HG03159 (cell line): ENCODE results near the gene ENOX1.
"Not testable (repeated sequence)": the region's sequence is repeated elsewhere in the genome, so short reads cannot be mapped to it uniquely, and the experiment has no call there.

Source experiments
- ATAC-seq: cut with Tn5 transposase; IDR thresholded peaks from one replicate; pipeline ENCODE4 v1.9.1; 2021; ENCODE audit warnings: mild to moderate bottlenecking, moderate library complexity; ENCODE audit not compliant: unreplicated experiment

ENOX1 gene

DNA sequence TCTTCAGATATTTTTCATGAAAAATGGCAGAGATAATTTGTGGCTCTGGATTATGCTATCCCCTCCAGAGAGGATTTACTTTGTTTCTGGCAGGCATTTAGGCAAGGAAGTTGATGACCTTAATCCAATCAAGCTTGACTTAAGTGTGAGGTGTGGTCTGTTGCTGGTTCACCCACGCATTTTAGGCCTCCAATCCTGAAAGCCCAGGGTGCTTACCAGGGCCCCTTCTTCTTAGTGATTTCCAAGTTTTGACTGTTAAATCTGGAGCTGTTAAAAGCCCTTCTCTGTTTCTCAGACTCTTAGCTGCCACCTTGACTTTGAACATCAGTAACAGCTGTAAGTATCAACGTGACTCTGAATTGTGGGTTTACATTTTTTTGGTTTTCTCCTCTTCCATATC lies 601.5 kb downstream of the ENOX1 start:
- ATAC-seq: no peak

DNA sequence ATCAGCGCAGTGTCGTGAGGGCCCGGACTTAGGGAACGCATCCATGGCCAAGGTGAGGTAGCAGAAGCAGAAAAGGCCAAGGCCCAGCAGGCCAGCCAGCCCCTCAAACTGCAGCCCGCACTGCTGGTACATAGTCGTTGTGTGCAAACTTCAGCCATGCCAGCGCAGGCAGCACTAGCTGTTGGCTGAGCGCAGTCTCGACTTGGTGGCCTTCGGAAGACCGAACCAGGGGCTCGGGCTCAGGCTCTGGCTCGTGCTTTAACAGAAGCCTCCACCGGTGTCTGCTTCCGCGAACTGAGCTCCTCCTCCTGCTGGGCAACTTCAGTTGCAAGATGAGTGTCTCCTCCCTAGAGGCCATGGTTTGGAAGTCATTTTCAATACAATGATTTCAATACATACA lies 605.9 kb downstream of the ENOX1 start:
- ATAC-seq: no peak

DNA sequence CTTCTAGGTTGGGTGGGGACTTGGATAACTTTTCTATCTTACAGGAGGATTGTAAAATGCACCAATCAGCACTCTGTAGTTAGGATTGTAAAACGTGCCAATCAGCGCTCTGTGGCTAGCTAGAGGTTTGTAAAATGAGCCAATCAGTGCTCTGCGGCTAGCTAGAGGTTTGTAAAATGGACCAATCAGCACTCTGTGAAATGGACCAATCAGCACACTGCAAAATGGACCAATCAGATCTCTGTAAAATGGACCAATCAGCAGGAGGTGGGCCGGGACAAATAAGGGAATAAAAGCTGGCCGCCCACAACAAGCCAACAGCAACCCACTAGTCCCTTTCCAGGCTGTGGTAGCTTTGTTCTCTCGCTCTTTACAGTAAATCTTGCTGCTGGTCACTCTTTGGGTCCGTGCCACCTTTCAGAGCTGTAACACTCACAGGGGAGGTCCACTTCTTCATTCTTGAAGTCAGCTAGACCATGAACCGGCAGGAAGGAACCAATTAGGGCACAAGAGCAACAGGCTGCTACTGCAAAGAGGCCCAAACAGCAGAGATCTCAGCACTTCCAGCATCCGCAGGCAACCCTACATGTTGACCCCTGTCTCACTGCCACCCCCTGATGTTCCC lies 606.6 kb downstream of the ENOX1 start:
- ATAC-seq: no peak

DNA sequence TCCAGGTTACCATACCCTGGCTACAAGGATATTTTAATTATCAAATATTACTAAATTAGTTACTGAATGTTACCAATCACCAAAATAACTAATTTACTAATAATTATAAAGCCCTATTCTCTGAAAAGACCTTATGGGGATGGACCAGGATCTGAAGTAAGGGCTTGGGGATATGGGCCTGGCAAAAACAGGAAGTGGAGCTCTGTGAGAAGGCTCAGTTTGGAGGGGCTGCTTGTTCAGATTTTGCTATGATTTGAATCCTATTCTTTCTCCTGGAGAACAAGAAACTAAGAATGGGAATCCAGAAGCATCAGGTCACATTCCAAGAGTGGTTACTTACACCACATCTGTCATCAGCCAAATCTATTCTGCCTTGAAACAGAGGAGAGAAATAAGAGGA lies 615.3 kb downstream of the ENOX1 start:
- no peak for ATAC-seq

DNA sequence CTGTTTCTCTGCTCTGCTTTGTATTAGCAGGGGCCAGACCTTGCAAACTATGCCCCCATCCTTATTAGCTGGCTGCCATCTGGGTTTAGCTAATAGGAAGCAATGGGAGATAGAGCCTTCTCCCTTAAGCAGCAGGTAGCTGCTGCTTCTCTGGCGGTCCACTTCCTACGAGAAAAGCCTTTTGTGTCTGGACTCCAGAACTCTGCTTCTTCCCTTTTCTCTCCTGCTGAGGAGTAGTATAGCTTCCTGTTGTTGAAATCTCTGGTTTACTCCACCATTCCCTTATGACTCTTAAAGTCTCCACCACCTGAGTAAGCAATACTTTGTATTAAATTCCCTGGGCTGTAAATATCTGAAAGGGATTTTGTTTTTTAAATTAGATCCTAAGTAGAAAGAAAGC lies 616.3 kb downstream of the ENOX1 start:
- no peak for ATAC-seq

DNA sequence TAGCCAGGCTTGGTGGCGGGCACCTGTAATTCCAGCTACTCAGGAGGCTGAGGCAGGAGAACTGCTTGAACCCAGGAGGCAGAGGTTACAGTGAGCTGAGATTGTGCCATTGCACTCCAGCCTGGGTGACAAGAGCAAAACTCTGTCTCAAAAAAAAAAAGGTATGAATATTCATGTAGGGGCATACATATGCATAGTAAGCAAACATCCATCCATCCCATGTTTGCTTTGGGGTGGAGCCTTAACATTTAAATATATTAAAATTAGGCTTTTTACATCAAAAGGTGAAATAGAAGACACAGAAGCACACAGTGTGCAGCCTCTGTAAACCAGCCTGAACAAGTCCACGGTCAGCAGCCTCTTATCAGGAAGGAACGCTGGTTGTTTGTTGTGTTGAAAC lies 618.3 kb downstream of the ENOX1 start:
- ATAC-seq: not testable (repeated sequence)

DNA sequence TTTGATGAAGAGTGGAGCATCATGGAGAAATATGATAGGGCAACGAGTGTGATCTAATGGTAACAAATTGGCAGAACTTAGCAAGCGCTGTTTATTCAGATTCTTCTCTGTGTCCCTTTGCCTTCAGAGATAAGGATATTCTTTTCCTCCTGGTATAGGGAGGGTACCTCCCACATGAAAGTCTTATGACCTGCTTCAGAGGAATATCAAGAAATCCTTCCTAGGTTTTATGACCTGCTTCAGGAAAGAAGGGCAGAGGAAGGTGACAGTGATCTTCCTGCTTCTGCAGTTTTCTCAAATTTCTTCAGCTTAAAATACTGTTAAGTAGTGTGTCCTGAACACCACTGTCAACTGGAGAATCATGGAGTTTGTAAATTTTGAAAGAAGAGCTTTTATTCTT lies 619.0 kb downstream of the ENOX1 start:
- no peak for ATAC-seq

DNA sequence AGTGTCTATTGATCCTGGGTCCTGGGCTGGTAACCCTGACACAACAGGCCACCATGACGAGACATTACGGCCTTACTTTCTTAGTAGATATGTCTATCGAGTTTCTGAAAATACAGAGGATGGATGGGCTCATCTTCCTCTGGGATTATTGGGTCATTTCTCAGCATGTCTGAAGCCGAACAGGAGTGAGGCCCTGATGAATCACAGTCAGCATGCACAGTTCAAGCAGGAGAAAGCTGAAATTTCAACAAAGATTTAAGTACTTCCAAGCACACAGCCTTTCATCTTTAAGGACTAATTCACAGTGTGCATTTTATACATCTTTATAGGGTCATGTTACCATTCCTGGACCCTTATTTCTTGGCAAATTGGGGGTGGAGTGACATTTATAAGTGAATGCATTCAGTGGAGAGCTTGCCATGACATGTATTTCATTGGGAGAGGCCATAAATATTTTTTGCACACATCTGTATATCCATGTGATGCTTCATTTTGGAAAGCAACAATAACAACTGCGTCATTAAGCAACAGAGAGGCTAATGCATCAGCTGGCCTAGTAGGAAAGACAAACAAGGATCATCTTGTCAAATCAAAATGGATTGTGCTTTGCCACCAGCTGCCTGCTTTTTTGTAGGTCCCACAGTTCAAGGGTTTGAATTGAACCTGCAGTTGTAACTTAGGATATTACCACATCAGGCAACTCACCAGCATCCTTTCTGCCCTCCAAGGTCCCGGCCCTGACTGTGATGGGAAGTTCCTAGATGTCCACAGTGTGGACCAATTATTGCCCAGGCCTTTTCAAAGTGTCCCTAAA lies 619.9 kb downstream of the ENOX1 start:
- no peak for ATAC-seq
